MCF 10A (cell line): ENCODE results near the gene PSMC3IP. TPM values are rescaled to one million over a fixed set of nuclear protein-coding genes. Genes with fewer than 3 reads are reported as not detected.

Experiments used
- BruUV-seq: library from RNA; stranded (reverse); fragments of 400-500 nt; replicated peaks from 2 replicates; lab custom pipeline; 2021; lab: Mats Ljungman, UMichigan
- CTCF ChIA-PET: fragments of 300-600 bp; sonication (Branson Sonifier 250); formaldehyde crosslinking; extraction: SDS; loops from one replicate; lab custom pipeline; 2021; ENCODE audit warnings: antibody characterized with exemption, inconsistent platforms; lab: Yijun Ruan, JAX
- POLR2A ChIA-PET: fragments of 300-600, 350-650 bp; sonication (Branson Sonifier 250); formaldehyde crosslinking; extraction: SDS; loops from one replicate; lab custom pipeline; 2020; ENCODE audit warnings: antibody characterized with exemption, inconsistent platforms; lab: Yijun Ruan, JAX
- DNase-seq: peaks from one replicate; pipeline ENCODE4 v3.0.0-alpha.2; 2018; ENCODE audit not compliant: unreplicated experiment
- H3K27ac Mint-ChIP-seq: one replicate; pipeline ENCODE4 v1.8.0; 2022; ENCODE audit warnings: mild to moderate bottlenecking, low read depth, mixed read lengths; ENCODE audit not compliant: unreplicated experiment
- H3K27me3 Mint-ChIP-seq: one replicate; pipeline ENCODE4 v1.8.0; 2022; ENCODE audit warnings: mixed read lengths; ENCODE audit not compliant: insufficient read depth, unreplicated experiment
- H3K36me3 Mint-ChIP-seq: one replicate; pipeline ENCODE4 v1.8.0; 2022; ENCODE audit warnings: mild to moderate bottlenecking, moderate library complexity, mixed read lengths; ENCODE audit not compliant: insufficient read depth, unreplicated experiment
- H3K4me1 Mint-ChIP-seq: one replicate; pipeline ENCODE4 v1.8.0; 2022; ENCODE audit warnings: mixed read lengths; ENCODE audit not compliant: insufficient read depth, unreplicated experiment
- H3K4me3 Mint-ChIP-seq: one replicate; pipeline ENCODE4 v1.8.0; 2022; ENCODE audit warnings: mild to moderate bottlenecking, moderate library complexity, mixed read lengths; ENCODE audit not compliant: unreplicated experiment
- H3K9me3 Mint-ChIP-seq: one replicate; pipeline ENCODE4 v1.8.0; 2022; ENCODE audit warnings: mixed read lengths; ENCODE audit not compliant: unreplicated experiment
- CTCF ChIP-seq: fragments of 200-600 bp; IDR thresholded peaks from one replicate; pipeline ENCODE4 v1.8.0; 2022; ENCODE audit warnings: antibody characterized with exemption, mild to moderate bottlenecking; ENCODE audit not compliant: unreplicated experiment
- intact Hi-C: fragments of 100-400 bp; cut with micrococcal nuclease; formaldehyde crosslinking; loops from 2 replicates; pipeline ENCODE4 v1.14.1; 2022
- total RNA-seq: library from RNA; stranded (reverse); gene quantifications from 2 replicates; pipeline ENCODE4 v1.2.3, GENCODE V29; 2022

PSMC3IP gene
- total RNA-seq, 1 experiment from 2014 or later = 12.0 TPM

DNA sequence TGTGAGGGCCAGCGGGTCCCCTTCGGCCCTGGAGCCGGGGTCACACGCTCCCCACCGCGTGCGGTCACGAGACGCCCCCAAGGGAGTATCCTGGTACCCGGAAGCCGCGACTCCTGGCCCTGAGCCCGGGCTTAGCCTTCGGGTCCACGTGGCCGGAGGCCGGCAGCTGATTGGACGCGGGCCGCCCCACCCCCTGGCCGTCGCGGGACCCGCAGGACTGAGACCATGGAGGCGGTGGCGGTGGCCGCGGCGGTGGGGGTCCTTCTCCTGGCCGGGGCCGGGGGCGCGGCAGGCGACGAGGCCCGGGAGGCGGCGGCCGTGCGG is 41.5 kb downstream of the PSMC3IP start, which contains the start of gene NAGLU:
Gene NAGLU (plus strand): TSS at position 194 of the 324 bp plus-strand sequence. CDS start 32 bp downstream, at position 226.
- BruUV-seq = no TSS peak
- Mint-ChIP-seq H3K27me3 (no peaks in the 10 kb centered on the region), H3K4me3 (peak within 1 kb of the TSS; percentile 81), H3K27ac (peak within 1 kb of the TSS; percentile 87), H3K4me1 (peaks cover 18% of the 10 kb centered on the region), H3K36me3 (peaks cover 21% of the 10 kb centered on the region), H3K9me3 (no peaks in the 10 kb centered on the region)
- intact Hi-C loops = no loop called here
- peak; percentile 84 for DNase-seq
- ChIA-PET CTCF (interaction anchor here (0.6 to 1.0 kb wide), 2 partner anchors 12 to 342 kb away, joined by 3 read pairs; no protein-coding TSS in a partner anchor), POLR2A (interaction anchor here (0.6 to 2.4 kb wide), 28 partner anchors 9 to 569 kb away, joined by 3 to 38 read pairs (median 5); partner anchors contain the start of genes CAVIN1, CNP, COASY and HSD17B1)
- TF ChIP-seq CTCF = no peak

DNA sequence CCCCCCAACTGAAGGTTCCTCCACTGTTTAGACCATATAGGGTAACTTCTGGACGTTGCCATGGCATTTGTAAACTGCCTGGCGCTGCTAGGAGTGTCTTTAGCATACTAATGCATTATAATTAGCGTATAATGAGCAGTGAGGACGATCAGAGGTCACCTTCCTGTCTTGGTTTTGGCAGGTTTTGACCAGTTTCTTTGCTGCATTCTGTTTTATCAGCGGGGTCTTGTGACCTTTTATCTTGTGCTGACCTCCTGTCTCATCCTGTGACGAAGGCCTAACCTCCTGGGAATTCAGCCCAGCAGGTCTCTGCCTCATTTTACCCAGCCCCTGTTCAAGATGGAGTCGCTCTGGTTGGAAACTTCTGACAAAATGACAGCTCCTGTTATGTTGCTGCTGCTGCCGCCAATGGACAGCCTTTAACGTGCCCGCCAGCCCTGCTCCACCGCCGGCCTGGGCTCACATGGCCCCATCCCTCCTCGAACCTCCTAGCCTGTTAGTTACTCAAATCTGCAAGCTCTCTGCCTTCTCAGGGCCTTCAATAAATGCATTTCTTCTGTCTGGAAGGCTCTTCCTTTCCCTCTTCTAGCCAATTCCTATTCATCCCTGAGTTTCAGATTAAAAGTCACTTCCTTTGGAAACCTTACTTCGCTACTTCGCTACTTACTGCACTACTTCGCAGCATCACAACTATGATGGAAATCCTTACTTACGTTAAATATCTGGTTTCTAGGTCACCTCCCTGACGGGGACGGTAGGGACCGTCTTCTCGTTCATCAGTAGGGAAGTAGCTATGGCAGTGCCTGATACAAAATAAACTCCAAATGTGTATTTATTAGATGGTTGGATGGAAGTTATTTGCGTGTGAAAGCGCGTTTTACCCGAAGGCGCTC is 42.1 kb downstream of the PSMC3IP start:
- Mint-ChIP-seq H3K4me1 (peaks cover 14% of the 10 kb centered on the region), H3K27ac (peak overlapping the region; percentile 87), H3K36me3 (peaks cover 21% of the 10 kb centered on the region), H3K27me3 (no peaks in the 10 kb centered on the region), H3K9me3 (no peaks in the 10 kb centered on the region), H3K4me3 (peak overlapping the region; percentile 81)
- DNase-seq = no peak
- ChIA-PET POLR2A (interaction anchor here (0.6 to 2.4 kb wide), 26 partner anchors 8 to 569 kb away, joined by 3 to 38 read pairs (median 5); partner anchors contain the start of genes CAVIN1, CNP, COASY and HSD17B1), CTCF (interaction anchor here (1.0 kb wide), 1 partner anchor 12 kb away, joined by 3 read pairs; no protein-coding TSS in a partner anchor)
- TF ChIP-seq CTCF = no peak
- intact Hi-C loops = no loop called here
- TSS peak; percentile 87 for BruUV-seq

- Mint-ChIP-seq H3K4me1 (peaks cover 18% of the 10 kb centered on the region), H3K9me3 (no peaks in the 10 kb centered on the region), H3K27ac (no peak overlapping the region), H3K4me3 (peak overlapping the region; percentile 69), H3K27me3 (no peaks in the 10 kb centered on the region), H3K36me3 (peaks cover 2% of the 10 kb centered on the region)
- intact Hi-C loops = no loop called here
- peak; percentile 38 for TF ChIP-seq CTCF
- no TSS peak for BruUV-seq
- ChIA-PET POLR2A (interaction anchor here (0.6 to 4.4 kb wide), 7 partner anchors 13 to 784 kb away, joined by 3 to 43 read pairs (median 4); partner anchors contain the start of genes RETREG3 and TUBG1), CTCF (interaction anchor here (0.6 to 2.1 kb wide), 6 partner anchors 13 to 586 kb away, joined by 3 to 10 read pairs (median 4); no protein-coding TSS in a partner anchor)
- peak; percentile 58 for DNase-seq
Measured at GRCh38 chr17:42531455-42532354, 45.8 kb downstream of the PSMC3IP start.
